BJ (cell line): ENCODE data around the gene CRYGN. TPM values are rescaled to one million over a fixed set of nuclear protein-coding genes. Genes with fewer than 3 reads are reported as not detected.

ENCODE experiments used
- CTCF ChIA-PET: fragments of 350-600 bp; formaldehyde crosslinking; extraction: SDS; loops from one replicate; lab custom pipeline; 2021; ENCODE audit warnings: antibody characterized with exemption, inconsistent platforms; lab: Yijun Ruan, JAX
- POLR2A ChIA-PET: fragments of 300-600 bp; sonication (Branson Sonifier 250); formaldehyde crosslinking; extraction: SDS; loops from one replicate; lab custom pipeline; 2021; ENCODE audit warnings: antibody characterized with exemption; lab: Charles Lee
- DNase-seq: peaks from one replicate; pipeline ENCODE4 v3.0.0-alpha.2; 2011; ENCODE audit warnings: low read depth
- H3K27me3 ChIP-seq: 2 replicates; pipeline ENCODE4 v1.6.0; 2011; ENCODE audit warnings: low read length; ENCODE audit not compliant: control insufficient read depth, insufficient read depth
- H3K36me3 ChIP-seq: 2 replicates; pipeline ENCODE4 v1.5.1; 2011; ENCODE audit warnings: low read length; ENCODE audit not compliant: control insufficient read depth, insufficient read depth
- H3K4me3 ChIP-seq: 2 replicates; pipeline ENCODE4 v1.5.1; 2011; ENCODE audit warnings: low read depth, mild to moderate bottlenecking, control low read depth, low read length
- CTCF ChIP-seq: IDR thresholded peaks from 2 replicates; pipeline ENCODE4 v1.5.1; 2011; ENCODE audit warnings: low read depth, mild to moderate bottlenecking, control low read depth, inconsistent platforms, low read length, moderate library complexity; ENCODE audit not compliant: insufficient read depth
- polyA plus RNA-seq: library from polyadenylated mRNA; depleted of rRNA; stranded (reverse); fragments of >200 nt; gene quantifications from 2 replicates; pipeline ENCODE4 v1.2.3, GENCODE V29; 2011

Gene CRYGN
- polyA plus RNA-seq, 1 experiment, result 0.10 TPM

GRCh38 chr7:151385626-151386300 is 54.2 kb downstream of the CRYGN start:
- ChIA-PET CTCF (interaction anchor here (0.6 kb wide), 1 partner anchor 306 kb away, joined by 3 read pairs; no protein-coding TSS in a partner anchor), POLR2A (no interaction called here)
- DNase-seq, result no peak
- Histone ChIP-seq H3K27me3 (peaks cover 15% of the 10 kb centered on the region), H3K36me3 (no peaks in the 10 kb centered on the region), H3K4me3 (no peak overlapping the region)
- no peak for TF ChIP-seq CTCF

GRCh38 chr7:151384776-151385625 is 54.9 kb downstream of the CRYGN start:
- POLR2A ChIA-PET, result no interaction called here
- CTCF ChIA-PET, result interaction anchor here (0.7 to 1.8 kb wide), 2 partner anchors 18 to 936 kb away, joined by 3 to 6 read pairs; no protein-coding TSS in a partner anchor

GRCh38 chr7:151384352-151384697 is 55.6 kb downstream of the CRYGN start:
- ChIA-PET POLR2A (no interaction called here), CTCF (interaction anchor here (1.8 kb wide), 1 partner anchor 18 kb away, joined by 6 read pairs; no protein-coding TSS in a partner anchor)
- Histone ChIP-seq H3K27me3 (peaks cover 15% of the 10 kb centered on the region), H3K4me3 (no peak overlapping the region), H3K36me3 (no peaks in the 10 kb centered on the region)
- TF ChIP-seq CTCF, result no peak
- DNase-seq, result no peak

More at GRCh38 chr7:151384776-151385625, 54.9 kb downstream of the CRYGN start:
- Histone ChIP-seq H3K36me3 (no peaks in the 10 kb centered on the region), H3K27me3 (peaks cover 15% of the 10 kb centered on the region), H3K4me3 (no peak overlapping the region)
- DNase-seq, result no peak
- no peak for TF ChIP-seq CTCF

GRCh38 chr7:151383638-151384351 is 56.1 kb downstream of the CRYGN start:
- ChIA-PET POLR2A (no interaction called here), CTCF (interaction anchor here (1.8 kb wide), 1 partner anchor 17 kb away, joined by 6 read pairs; no protein-coding TSS in a partner anchor)
- no peak for DNase-seq

More at GRCh38 chr7:151383638-151384351, 56.1 kb downstream of the CRYGN start:
- H3K4me3 ChIP-seq, result no peak overlapping the region
- TF ChIP-seq CTCF, result no peak
- H3K36me3 ChIP-seq, result no peaks in the 10 kb centered on the region
- peaks cover 15% of the 10 kb centered on the region for H3K27me3 ChIP-seq
